HuH-7 (cell line): Measurements from ENCODE around the gene FAM24A.
A peak's percentile ranks its signal among the peaks of the same experiment; 100 is the strongest.
"Not testable (repeated sequence)": the region's sequence is repeated elsewhere in the genome, so short reads cannot be mapped to it uniquely, and the experiment has no call there.

Experiments used
- DNase-seq: peaks from one replicate; pipeline ENCODE4 v3.0.0; 2011; ENCODE audit warnings: low spot score

Gene FAM24A

GRCh38 chr10:122910310-122910709 lies at the start of gene FAM24A:
FAM24A (plus strand) TSS chr10:122910610; CDS start chr10:122911635, 1,025 bp downstream.
- DNase-seq = no peak

GRCh38 chr10:122861711-122862161 lies 48.7 kb upstream of the FAM24A start:
- no peak for DNase-seq

- no peak for DNase-seq
These were observed 46.9 kb upstream of the FAM24A start for GRCh38 chr10:122863216-122864193.

- no peak for DNase-seq
These were observed 46.2 kb upstream of the FAM24A start for GRCh38 chr10:122864194-122864592.

- DNase-seq = no peak
These were observed 45.5 kb upstream of the FAM24A start for GRCh38 chr10:122864901-122865300.

- DNase-seq = not testable (repeated sequence)
These were observed 43.5 kb upstream of the FAM24A start for GRCh38 chr10:122866757-122867482.

- not testable (repeated sequence) for DNase-seq
These were observed 41.6 kb upstream of the FAM24A start for GRCh38 chr10:122868768-122869167.

- DNase-seq = not testable (repeated sequence)
These were observed 38.5 kb upstream of the FAM24A start for GRCh38 chr10:122871947-122872346.

- no peak for DNase-seq
These were observed 34.5 kb upstream of the FAM24A start for GRCh38 chr10:122875843-122876466.

- DNase-seq = no peak
These were observed 33.9 kb upstream of the FAM24A start for GRCh38 chr10:122876467-122876855.

GRCh38 chr10:122877264-122877663 lies 33.1 kb upstream of the FAM24A start:
- DNase-seq = no peak

GRCh38 chr10:122878799-122879338 lies 31.5 kb upstream of the FAM24A start:
- DNase-seq = peak; percentile 14

- peak; percentile 93 for DNase-seq
These were observed 30.8 kb upstream of the FAM24A start, which contains the start of gene FAM24B for GRCh38 chr10:122879339-122880273. FAM24B (minus strand) TSS chr10:122879581; CDS start chr10:122850515, 29,066 bp downstream.

GRCh38 chr10:122882766-122883165 lies 27.6 kb upstream of the FAM24A start:
- no peak for DNase-seq

GRCh38 chr10:122884166-122884565 lies 26.2 kb upstream of the FAM24A start:
- no peak for DNase-seq

- DNase-seq = no peak
These were observed 16.0 kb upstream of the FAM24A start for GRCh38 chr10:122894261-122894944.

- not testable (repeated sequence) for DNase-seq
These were observed 6.5 kb upstream of the FAM24A start for GRCh38 chr10:122903861-122904260.

GRCh38 chr10:122911889-122912484 lies 1.6 kb downstream of the FAM24A start:
- peak; percentile 46 for DNase-seq

GRCh38 chr10:122915700-122916099 lies 5.3 kb downstream of the FAM24A start:
- DNase-seq = no peak

GRCh38 chr10:122930140-122930539 lies 19.7 kb downstream of the FAM24A start:
- DNase-seq = no peak
